NCI-H1436 (cell line): ENCODE measurements around the gene KDM4B.

Source experiments
- DNase-seq: peaks from one replicate; lab custom pipeline; 2025; lab: John Stamatoyannopoulos, UW

KDM4B gene

DNA sequence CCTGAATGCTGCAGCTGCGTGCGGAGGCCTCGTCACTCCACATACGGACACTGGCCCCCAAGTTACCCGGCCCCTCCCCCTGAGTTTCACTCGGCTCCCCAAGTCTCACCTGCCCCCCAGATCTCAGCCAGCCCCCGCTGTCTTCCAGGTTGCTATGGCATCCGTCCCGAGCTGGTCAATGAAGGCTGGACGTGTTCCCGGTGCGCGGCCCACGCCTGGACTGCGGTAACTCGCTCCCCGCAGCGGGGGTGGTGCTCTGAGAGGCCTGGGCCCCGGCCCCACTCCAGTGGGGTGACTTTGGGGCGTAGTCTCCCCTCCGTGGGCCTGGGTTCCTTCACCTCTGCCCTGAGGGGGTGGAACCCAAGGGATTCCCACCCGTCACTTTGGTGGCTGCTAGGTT lies 168.2 kb downstream of the KDM4B start:
- DNase-seq, result no peak

DNA sequence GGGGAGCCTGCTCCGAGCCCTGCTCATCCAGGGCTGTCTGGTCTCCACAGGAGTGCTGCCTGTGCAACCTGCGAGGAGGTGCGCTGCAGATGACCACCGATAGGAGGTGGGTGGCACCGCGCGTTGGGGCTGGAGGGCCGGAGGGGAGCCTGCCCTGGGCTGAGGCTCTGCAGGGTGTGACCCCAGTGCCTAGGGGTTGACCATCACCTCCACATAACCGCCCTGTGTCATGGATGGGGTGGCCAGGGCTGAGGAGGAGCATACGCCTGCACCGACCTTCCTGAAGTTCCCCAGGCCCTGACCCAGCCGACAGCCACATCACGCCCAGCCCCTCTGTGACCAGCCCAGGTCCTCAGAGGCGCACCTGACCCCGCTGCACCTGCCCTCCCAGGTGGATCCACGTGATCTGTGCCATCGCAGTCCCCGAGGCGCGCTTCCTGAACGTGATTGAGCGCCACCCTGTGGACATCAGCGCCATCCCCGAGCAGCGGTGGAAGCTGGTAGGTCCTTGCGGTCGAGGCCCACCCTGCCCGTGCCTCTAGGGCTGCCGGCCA lies 168.7 kb downstream of the KDM4B start:
- no peak for DNase-seq

- DNase-seq, result no peak
Measured at GRCh38 chr19:5138606-5139582, 170.0 kb downstream of the KDM4B start.

DNA sequence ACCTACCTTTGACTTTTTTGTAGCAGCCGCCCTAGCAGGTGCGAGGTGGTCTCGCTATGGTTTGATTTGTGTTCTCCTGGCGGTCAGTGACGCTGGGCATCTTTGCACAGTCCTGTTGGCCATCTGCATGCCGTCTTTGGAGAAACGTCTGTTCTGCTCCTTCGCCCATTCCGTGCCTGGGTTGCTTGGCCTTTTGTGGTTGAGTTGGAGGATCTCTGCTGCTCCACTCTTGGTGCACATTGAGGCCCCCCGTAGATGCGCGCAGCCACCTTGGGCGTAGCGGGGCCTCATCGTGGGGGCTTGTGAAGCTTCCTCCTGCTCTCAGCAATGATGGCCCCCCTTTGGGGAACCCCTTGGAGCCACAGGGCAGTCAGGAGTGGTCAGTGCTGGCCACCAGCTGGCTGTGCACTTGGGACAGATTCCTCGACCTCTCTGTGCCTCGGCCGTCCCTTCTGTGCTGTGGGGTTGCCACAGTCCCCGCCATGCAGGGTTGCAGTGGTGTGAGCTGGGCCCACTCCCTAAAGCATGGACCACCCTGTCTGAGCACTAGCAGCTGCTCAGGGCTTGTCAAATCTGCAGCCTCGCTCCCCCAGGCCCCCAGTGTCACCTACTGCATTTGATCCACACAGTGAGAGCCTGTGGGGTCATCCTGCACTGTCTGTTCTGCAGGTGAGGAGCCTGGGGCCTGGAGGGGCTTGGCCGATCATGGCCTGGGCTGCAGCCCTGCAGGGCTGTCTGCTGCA lies 170.8 kb downstream of the KDM4B start:
- no peak for DNase-seq

- no peak for DNase-seq
Measured at GRCh38 chr19:5141129-5141849, 172.4 kb downstream of the KDM4B start.

DNA sequence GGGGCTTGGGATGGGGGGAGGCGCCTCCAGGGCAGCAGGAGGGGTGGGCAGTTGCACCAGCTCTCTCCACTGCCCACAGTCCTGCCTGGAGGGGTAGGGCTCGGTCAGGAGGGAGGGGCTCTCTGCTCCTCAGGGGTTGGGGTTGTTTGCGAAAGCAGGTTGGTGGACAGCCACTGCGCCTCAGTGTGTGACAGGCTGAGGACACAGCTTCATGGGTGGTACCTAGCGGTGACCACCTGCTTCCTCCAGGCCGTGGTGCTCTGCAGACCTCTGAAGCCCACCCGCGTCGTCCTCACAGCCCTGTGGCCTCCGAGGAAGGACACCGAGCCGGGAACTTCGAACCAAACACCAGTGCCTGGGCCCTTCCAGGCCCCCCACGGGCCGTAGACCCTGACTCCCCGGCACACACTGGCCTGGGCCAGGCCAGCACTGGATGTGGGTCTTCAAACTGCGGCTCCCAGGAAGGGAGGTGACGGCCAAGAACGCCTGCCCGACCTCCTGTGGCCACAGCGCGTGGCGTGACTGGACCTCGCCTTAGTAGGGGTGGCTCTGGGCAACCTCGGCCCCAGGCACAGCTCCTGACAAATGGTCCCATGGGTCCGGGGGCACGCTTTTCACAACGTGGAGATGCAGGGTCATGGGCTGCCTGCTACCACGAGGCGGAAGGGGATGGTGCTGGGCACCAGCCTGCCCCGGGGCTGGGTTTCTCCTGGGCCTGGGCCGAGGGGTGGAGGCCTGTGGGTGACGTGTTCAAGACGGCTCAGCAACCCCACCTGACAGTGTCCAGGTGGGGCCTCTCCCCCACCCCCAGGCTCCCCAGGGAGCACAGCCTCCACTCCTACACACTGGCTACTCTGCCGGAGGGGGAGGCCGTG lies 173.2 kb downstream of the KDM4B start:
- no peak for DNase-seq

DNA sequence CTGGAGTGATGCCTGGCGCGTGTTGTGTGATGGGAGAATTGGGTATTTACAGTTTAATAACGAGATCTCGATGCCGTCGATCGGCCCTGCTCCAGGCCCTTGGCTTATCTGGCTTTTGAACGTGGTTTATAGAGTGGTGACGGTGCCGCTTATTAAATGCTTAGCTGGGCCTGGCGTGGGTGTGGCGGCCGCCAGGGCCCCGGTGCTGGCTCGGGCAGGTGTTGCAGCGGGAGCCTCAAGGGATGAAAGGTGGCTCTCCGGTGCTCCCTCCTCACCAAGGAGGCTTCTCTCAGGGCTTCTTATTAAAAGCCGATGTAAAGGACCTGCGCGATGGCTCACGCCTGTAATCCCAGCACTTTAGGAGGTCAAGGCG lies 173.8 kb downstream of the KDM4B start:
- no peak for DNase-seq

- no peak for DNase-seq
Measured at GRCh38 chr19:5143471-5144411, 174.8 kb downstream of the KDM4B start.

GRCh38 chr19:5144545-5145179 lies 175.7 kb downstream of the KDM4B start:
- DNase-seq, result no peak

DNA sequence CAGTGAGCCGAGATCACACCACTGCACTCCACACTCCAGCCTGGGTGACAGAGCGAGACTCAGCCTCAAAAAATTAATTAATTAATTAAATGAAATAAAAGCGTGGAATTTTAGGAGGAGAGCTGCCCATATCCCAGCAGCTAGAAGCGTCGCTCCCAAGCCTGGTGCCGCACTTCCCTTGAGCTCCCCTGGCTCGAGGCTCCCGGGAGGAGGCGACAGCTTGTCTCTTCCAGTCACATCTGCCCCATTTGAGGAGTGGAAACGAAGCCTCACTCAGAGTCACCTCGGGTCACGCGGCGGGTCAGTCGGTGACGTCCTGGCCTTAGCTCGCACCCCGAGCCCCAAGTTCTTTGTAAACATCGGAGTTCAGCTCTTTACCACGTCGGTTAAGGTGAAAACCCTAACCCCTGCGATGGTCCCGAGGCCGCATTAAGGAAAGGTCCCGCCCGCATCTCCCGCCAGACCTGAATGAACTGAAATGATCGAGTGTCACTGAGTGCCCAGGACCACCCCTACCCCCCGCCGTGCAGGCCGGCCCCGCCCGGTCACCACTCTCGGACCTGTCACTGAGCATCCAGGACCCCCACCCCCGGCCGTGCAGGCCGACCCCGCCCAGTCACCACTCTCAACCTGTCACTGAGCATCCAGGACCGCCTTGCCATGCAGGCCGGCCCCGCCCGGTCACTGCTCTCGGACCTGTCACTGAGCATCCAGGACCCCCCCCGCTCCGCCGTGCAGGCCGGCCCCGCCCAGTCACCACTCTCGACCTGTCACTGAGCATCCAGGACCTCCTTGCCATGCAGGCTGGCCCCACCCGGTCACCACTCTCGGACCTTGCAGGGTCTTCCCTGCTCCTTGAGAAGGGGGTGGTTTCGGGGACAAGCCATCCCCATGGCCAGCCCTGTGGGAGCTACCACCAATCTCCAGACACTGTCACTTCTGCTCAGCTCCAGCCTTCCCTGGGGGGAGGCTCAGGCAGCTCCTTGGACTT lies 176.9 kb downstream of the KDM4B start:
- DNase-seq, result no peak

GRCh38 chr19:5147074-5147977 lies 178.4 kb downstream of the KDM4B start:
- DNase-seq, result no peak

- no peak for DNase-seq
Measured at GRCh38 chr19:5147978-5148793, 179.3 kb downstream of the KDM4B start.

GRCh38 chr19:5148794-5149190 lies 179.9 kb downstream of the KDM4B start:
- DNase-seq, result no peak

GRCh38 chr19:5149508-5149907 lies 180.6 kb downstream of the KDM4B start:
- DNase-seq, result no peak

GRCh38 chr19:5149932-5150901 lies 181.3 kb downstream of the KDM4B start:
- no peak for DNase-seq
